ENCODE measurements around the gene SULT1C2.

DNA sequence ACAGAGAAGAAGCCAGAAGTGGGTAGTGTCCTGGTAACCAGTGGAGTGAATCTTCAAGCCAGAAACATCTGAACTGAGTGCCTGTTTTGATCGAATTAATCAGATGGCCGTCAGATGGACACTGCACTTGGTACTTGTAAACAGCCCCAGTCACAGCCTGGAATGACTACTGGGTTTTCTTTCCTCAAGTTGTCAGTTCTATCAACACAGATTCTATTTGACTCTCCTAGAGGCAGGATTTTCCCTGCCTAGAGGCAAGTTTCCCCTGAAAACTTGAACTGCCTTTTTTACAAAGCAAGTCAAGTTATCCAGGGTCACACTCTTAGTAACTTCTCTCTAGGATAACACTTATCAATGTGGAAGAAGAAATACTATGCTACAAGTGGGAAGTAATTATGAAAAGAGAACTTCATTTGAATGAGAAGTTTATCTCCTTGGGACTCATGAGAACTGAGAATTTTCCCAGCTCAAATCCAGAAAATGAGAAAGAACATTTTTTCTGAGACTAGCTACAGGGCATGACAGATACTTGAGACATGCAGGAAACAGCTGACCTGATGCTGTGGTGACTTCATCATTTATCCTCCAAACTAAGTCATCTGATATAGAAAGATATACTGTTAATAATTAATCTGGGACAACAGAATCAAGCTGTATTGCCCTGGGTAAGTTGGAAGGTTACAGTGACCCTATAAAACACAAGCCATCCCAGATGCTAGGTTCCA lies 36.0 kb downstream of the SULT1C2 start:
- TF ChIP-seq, protein P1, sequence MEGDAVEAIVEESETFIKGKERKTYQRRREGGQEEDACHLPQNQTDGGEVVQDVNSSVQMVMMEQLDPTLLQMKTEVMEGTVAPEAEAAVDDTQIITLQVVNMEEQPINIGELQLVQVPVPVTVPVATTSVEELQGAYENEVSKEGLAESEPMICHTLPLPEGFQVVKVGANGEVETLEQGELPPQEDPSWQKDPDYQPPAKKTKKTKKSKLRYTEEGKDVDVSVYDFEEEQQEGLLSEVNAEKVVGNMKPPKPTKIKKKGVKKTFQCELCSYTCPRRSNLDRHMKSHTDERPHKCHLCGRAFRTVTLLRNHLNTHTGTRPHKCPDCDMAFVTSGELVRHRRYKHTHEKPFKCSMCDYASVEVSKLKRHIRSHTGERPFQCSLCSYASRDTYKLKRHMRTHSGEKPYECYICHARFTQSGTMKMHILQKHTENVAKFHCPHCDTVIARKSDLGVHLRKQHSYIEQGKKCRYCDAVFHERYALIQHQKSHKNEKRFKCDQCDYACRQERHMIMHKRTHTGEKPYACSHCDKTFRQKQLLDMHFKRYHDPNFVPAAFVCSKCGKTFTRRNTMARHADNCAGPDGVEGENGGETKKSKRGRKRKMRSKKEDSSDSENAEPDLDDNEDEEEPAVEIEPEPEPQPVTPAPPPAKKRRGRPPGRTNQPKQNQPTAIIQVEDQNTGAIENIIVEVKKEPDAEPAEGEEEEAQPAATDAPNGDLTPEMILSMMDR (IDR thresholded peaks at IDR 0.05): no peak
- TF ChIP-seq POLR2A (IDR thresholded peaks at IDR 0.05): no peak

Data from Peyer's patch (tissue), 4 donors.